Activated CD8-positive, alpha-beta memory T cell treated with anti-CD3 and anti-CD28 coated beads for 1 hour (primary cell): ENCODE data around the gene ARHGAP30.
"Not testable (repeated sequence)": the region's sequence is repeated elsewhere in the genome, so short reads cannot be mapped to it uniquely, and the experiment has no call there.

ENCODE experiments used
- DNase-seq, 2 donors: peaks; one replicate each; pipeline ENCODE4 v3.0.0-alpha.2; 2020; ENCODE audit warnings: low read depth in 1 of 2; ENCODE audit errors: extremely low read depth in 1 of 2

Gene ARHGAP30

GRCh38 chr1:161018631-161018930, 51.1 kb downstream of the ARHGAP30 start:
- DNase-seq = no peak

GRCh38 chr1:161017756-161018630, 51.7 kb downstream of the ARHGAP30 start:
- DNase-seq = no peak

GRCh38 chr1:161017181-161017580, 52.5 kb downstream of the ARHGAP30 start:
- not testable (repeated sequence) for DNase-seq

DNA sequence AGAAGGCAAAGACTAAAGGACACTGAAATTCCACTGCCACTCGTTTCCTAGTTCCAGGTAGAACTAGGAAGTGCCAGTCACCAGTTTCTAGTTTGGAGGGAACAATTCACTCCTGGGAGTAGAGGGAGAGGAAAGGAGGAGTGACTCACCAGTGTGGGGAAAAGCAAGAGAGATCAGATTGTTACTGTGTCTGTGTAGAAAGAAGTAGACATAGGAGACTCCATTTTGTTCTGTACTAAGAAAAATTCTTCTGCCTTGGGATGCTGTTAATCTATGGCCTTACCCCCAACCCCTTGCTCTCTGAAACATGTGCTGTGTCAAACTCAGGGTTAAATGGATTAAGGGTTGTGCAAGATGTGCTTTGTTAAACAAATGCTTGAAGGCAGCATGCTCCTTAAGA, 53.0 kb downstream of the ARHGAP30 start:
- not testable (repeated sequence) for DNase-seq

- DNase-seq = peak; percentile 21 to 35
Observed at GRCh38 chr1:161013488-161014230, 56.0 kb downstream of the ARHGAP30 start.

DNA sequence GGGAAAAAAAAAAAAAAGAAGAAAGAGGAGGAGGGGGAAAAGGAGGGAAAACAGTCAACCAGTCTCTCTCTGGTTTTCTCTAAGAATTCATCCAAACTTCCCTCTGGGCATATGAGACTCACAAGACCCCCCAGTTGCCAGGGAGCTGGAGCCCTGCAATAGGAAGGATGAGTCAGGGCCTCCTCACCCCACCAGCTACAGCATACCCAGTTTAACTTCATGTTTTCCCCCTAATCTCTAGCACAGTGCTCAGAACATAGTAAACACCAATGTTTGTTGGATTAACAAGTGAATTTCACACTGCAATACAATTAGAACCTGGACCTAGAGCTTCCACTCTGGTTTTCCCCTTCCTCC, 56.6 kb downstream of the ARHGAP30 start:
- DNase-seq = no peak

GRCh38 chr1:161012420-161012819, 57.3 kb downstream of the ARHGAP30 start:
- DNase-seq = no peak

- no peak for DNase-seq
Observed at GRCh38 chr1:161009602-161010211, 60.0 kb downstream of the ARHGAP30 start.

DNA sequence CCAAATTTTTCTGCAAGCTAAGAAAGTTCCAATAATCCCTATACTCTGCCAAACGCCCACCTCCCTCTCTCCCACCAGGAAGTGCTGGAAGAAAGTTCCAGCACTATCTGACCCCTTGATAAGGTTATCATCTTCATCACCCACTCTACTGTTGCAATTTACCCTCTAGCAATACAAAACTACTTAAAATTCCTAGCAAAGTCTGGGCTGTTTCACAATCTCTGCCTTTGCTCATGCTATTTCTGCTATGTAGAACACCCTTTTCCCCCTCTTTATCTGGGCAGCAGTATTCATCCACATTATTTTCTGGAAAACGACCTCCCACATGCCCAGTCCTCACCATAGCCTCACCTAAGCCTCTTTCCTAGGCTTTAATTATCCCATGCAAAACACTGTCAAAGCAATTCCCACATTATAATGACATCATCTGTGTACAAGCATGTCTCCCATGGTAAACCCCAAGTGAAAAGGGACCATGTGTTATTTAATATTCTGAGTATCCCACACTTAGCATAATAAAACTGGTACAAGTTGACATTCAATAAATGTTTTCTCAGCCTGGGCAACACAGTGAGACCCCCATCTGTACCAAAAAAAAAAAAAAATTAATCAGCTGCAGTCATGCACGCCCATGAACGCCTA, 60.7 kb downstream of the ARHGAP30 start:
- no peak for DNase-seq

- no peak for DNase-seq
Observed at GRCh38 chr1:161007369-161007768, 62.3 kb downstream of the ARHGAP30 start.

- no peak for DNase-seq
Observed at GRCh38 chr1:161006563-161006962, 63.1 kb downstream of the ARHGAP30 start.

DNA sequence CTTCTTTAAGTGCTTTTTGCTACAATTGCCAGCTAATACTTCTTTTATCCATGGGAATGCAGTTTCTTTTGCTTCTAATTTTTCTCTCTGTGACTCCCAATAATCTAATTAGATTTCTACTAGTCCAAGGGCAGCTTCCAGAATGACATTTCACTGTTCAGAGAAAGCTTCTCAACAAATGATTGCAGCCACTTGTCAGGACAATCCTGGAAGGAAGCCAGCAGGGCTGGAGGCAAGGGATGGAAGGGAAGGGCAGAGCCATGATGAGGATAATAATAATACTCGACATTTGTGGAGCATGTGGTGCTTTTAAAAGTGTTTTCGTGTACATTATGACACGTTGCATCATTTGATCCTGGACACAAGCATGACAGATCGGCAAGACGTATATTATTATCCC, 68.2 kb downstream of the ARHGAP30 start:
- DNase-seq = no peak

DNA sequence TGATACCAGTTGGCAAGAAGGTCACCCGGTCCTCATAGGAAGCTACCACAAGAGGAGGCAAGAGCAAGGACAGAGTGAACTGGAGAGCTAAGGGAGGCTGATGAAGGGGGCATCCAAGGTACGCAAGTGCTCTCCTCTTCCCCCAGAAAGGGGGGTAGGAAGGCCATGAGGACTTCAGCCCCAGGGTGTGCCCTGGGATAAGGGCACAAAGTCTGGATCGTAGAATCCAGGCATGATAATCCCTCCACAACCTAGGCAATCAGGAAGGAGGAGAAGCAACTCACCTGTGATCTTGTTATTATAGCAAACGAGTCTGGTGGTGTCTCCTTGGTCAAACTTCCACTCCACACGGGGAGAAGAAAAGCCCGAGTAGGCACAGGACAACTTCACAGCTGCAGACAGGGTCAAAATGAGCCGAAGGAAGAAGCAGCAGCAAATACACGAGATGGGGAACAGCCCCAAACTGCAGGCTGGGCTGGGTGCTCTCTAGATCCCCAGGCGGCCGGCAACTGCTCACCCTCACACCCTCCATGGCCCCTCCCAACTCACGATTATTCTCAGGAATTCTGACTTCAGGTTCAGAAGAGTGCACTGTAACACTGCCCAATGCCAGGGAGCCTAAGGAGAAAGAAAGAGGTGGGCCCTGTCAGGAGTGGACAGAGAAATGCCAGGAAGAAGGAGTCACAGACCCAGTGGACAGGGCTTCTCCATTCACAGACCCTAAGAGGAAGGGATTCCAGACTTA, 68.8 kb downstream of the ARHGAP30 start:
- DNase-seq = no peak

GRCh38 chr1:160999376-160999775, 70.3 kb downstream of the ARHGAP30 start:
- no peak for DNase-seq

DNA sequence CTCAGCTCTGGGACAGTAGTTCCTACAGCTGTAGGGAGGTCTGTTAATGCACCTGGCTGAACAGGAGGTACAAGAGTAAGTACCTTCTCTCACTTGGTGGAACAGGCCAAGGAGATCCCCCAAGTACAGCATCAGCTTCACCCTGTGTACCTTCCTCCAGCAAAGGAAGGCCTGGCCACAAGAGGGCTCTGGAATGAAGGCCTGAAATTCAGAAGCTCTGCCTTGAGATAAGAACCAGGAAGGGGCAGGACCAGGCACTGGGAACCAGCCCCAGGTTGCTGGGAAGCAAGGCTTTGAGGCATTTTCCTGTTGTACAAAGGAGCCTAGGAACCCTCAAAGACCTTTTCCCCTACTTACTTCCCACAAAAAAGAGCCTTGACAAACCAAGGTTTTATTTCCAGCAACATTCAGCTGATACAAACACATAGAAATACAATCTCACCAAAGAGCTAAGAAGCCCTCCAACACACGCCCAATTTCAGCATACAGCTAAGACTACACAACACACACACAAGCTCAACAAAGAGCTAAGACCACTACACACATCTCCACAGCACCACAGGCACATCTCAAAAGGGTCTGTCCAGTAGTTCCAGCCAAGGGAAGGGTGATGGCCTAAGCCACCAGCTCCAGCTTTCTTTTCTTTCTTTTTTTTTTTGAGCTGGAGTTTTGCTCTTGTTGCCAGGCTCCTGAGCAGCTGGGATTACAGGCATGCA, 72.2 kb downstream of the ARHGAP30 start:
- peak in 1 of 2 donors; percentile 30 for DNase-seq
